ENCODE data around the gene MAB21L4.
"Not testable (repeated sequence)": the region's sequence is repeated elsewhere in the genome, so short reads cannot be mapped to it uniquely, and the experiment has no call there.

MAB21L4 gene

GRCh38 chr2:240857039-240858008 is 38.6 kb downstream of the MAB21L4 start:
- no peak for DNase-seq

GRCh38 chr2:240856151-240856980 is 39.6 kb downstream of the MAB21L4 start:
- no peak for DNase-seq

- no peak for DNase-seq
Observed at GRCh38 chr2:240855670-240856069, 40.3 kb downstream of the MAB21L4 start.

GRCh38 chr2:240852671-240853314 is 43.2 kb downstream of the MAB21L4 start:
- no peak for DNase-seq

- peak; percentile 80 for DNase-seq
Observed at GRCh38 chr2:240851078-240851991, 44.6 kb downstream of the MAB21L4 start.

- DNase-seq = no peak
Observed at GRCh38 chr2:240850756-240851077, 45.2 kb downstream of the MAB21L4 start.

GRCh38 chr2:240850026-240850425 is 45.9 kb downstream of the MAB21L4 start:
- DNase-seq = no peak

- no peak for DNase-seq
Observed at GRCh38 chr2:240848900-240849680, 46.9 kb downstream of the MAB21L4 start.

- no peak for DNase-seq
Observed at GRCh38 chr2:240847817-240848216, 48.1 kb downstream of the MAB21L4 start.

GRCh38 chr2:240846873-240847595 is 48.9 kb downstream of the MAB21L4 start:
- no peak for DNase-seq

- not testable (repeated sequence) for DNase-seq
Observed at GRCh38 chr2:240846309-240846708, 49.6 kb downstream of the MAB21L4 start.

- DNase-seq = no peak
Observed at GRCh38 chr2:240840435-240841060, 55.4 kb downstream of the MAB21L4 start.

- DNase-seq = no peak
Observed at GRCh38 chr2:240839152-240840143, 56.5 kb downstream of the MAB21L4 start.

GRCh38 chr2:240837621-240838020 is 58.3 kb downstream of the MAB21L4 start:
- no peak for DNase-seq

GRCh38 chr2:240836781-240837467 is 59.0 kb downstream of the MAB21L4 start:
- no peak for DNase-seq

Measured in stimulated activated CD4-positive, alpha-beta T cell treated with anti-CD3 and anti-CD28 coated beads, Interleukin-1b, Interleukin-23, amount 100 ng/mL, for 48 hours (primary cell).